ENCODE data around the gene ACP2. TPM values are rescaled to one million over a fixed set of nuclear protein-coding genes. Genes with fewer than 3 reads are reported as not detected.

ACP2 gene
- total RNA-seq, 1 experiment from 2014 or later: 23.5 TPM

DNA sequence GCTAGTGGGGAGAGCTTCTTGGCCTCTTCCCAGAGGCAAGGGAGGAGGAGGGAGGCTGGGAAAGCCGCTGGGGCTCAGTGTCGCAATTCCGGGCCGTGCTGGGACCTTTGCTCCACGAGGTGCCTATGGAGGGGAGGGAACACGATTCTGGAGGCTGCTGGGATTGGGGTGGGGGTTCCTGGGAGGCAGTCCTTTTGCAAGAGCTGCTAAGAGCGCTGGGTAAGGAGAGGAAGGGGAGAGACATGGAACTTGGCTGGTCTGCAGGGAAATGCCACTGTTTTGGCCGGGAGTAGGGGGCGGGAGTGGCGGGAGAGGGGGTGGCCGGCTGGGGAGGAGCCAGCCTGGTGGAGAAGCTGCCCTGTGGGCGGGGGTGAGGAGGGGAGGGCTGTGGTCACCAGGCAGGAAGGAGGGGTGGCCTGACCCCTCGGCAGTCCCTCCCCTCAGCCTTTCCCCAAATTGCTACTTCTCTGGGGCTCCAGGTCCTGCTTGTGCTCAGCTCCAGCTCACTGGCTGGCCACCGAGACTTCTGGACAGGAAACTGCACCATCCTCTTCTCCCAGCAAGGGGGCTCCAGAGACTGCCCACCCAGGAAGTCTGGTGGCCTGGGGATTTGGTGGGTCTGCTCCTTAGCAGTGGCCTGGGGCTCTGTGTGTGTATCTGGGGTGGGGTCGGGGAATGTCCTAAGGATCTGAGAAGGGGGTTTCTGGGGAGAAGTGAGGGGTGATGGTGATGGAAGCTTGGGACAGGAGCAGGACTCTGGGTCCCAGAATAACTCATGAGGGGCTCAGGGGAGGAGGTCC is 9.1 kb upstream of the ACP2 start, which contains the start of gene NR1H3:
NR1H3 (plus strand) TSS at position 480 of the 800 bp plus-strand sequence. CDS start 1,221 bp downstream, outside the sequence.
- peak; percentile 34 for DNase-seq
- CTCF ChIA-PET: interaction anchor here (0.6 to 2.7 kb wide), 7 partner anchors 10 to 97 kb away, joined by 3 to 22 read pairs (median 8); partner anchors contain the start of genes ACP2, ARFGAP2 and DDB2
- intact Hi-C loops (cut with micrococcal nuclease; ENCODE audit: unreplicated experiment): loop anchor here (2.0 to 10.0 kb wide), 4 partner anchors 40 to 97 kb away; partner anchors contain the start of genes ARFGAP2 and MYBPC3
- H3K9me3 Mint-ChIP-seq (ENCODE audit: low read depth, unreplicated experiment): no peaks in the 10 kb centered on the region
- peaks cover 5% of the 10 kb centered on the region for H3K36me3 Mint-ChIP-seq (ENCODE audit: insufficient read depth, unreplicated experiment)
- H3K27me3 Mint-ChIP-seq (ENCODE audit: unreplicated experiment): no peaks in the 10 kb centered on the region
- peaks cover 43% of the 10 kb centered on the region for H3K4me1 Mint-ChIP-seq (ENCODE audit: low read depth, unreplicated experiment)
- no peak within 1 kb of the TSS for H3K27ac Mint-ChIP-seq (ENCODE audit: unreplicated experiment)
- peak within 1 kb of the TSS; percentile 28 for H3K4me3 Mint-ChIP-seq (ENCODE audit: low read depth, unreplicated experiment)
- peak; percentile 25 for TF ChIP-seq CTCF (IDR thresholded peaks at IDR 0.05; ENCODE audit: unreplicated experiment)
- BruUV-seq (replicated peaks): no TSS peak

GRCh38 chr11:47257177-47257516 is 8.5 kb upstream of the ACP2 start:
- no peaks in the 10 kb centered on the region for H3K27me3 Mint-ChIP-seq (ENCODE audit: unreplicated experiment)
- peaks cover 5% of the 10 kb centered on the region for H3K36me3 Mint-ChIP-seq (ENCODE audit: insufficient read depth, unreplicated experiment)
- peak overlapping the region; percentile 28 for H3K4me3 Mint-ChIP-seq (ENCODE audit: low read depth, unreplicated experiment)
- peaks cover 43% of the 10 kb centered on the region for H3K4me1 Mint-ChIP-seq (ENCODE audit: low read depth, unreplicated experiment)
- intact Hi-C loops (cut with micrococcal nuclease; ENCODE audit: unreplicated experiment): loop anchor here (5.0 to 10.0 kb wide), 2 partner anchors 40 to 98 kb away; partner anchors contain the start of gene MYBPC3
- CTCF ChIA-PET: interaction anchor here (0.7 to 1.9 kb wide), 5 partner anchors 9 to 98 kb away, joined by 6 to 10 read pairs (median 7); partner anchors contain the start of genes ACP2 and DDB2
- no peak overlapping the region for H3K27ac Mint-ChIP-seq (ENCODE audit: unreplicated experiment)
- no TSS peak for BruUV-seq (replicated peaks)
- TF ChIP-seq CTCF (IDR thresholded peaks at IDR 0.05; ENCODE audit: unreplicated experiment): no peak
- H3K9me3 Mint-ChIP-seq (ENCODE audit: low read depth, unreplicated experiment): no peaks in the 10 kb centered on the region
- no peak for DNase-seq

DNA sequence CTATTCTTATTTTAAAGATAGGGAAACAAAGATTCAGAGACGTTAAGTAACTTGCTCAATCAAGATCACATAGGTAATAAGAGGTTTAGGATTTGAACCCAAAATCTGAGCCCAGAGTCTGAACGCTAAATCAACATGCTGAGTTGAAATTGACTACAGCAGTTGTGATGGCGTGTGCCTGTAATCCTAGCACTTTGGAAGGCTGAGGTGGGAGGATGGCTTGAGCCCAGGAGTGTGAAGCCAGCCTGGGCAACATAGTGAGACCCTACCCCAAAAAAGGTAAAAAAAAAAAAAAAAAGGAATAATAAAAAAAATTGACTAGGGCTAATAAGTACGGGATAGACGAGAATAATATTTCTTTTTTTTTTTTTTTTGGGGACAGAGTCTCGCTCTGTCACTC is 7.8 kb upstream of the ACP2 start:
- CTCF ChIA-PET: interaction anchor here (0.7 kb wide), 1 partner anchor 74 kb away, joined by 6 read pairs; no protein-coding TSS in a partner anchor
- peaks cover 1% of the 10 kb centered on the region for H3K36me3 Mint-ChIP-seq (ENCODE audit: insufficient read depth, unreplicated experiment)
- intact Hi-C loops (cut with micrococcal nuclease; ENCODE audit: unreplicated experiment): loop anchor here (5.0 to 10.0 kb wide), 2 partner anchors 39 to 98 kb away; partner anchors contain the start of gene MYBPC3
- DNase-seq: no peak
- no peak for TF ChIP-seq CTCF (IDR thresholded peaks at IDR 0.05; ENCODE audit: unreplicated experiment)
- H3K9me3 Mint-ChIP-seq (ENCODE audit: low read depth, unreplicated experiment): no peaks in the 10 kb centered on the region
- no peaks in the 10 kb centered on the region for H3K27me3 Mint-ChIP-seq (ENCODE audit: unreplicated experiment)
- H3K4me3 Mint-ChIP-seq (ENCODE audit: low read depth, unreplicated experiment): no peak overlapping the region
- H3K27ac Mint-ChIP-seq (ENCODE audit: unreplicated experiment): no peak overlapping the region
- BruUV-seq (replicated peaks): no TSS peak
- H3K4me1 Mint-ChIP-seq (ENCODE audit: low read depth, unreplicated experiment): peaks cover 43% of the 10 kb centered on the region

DNA sequence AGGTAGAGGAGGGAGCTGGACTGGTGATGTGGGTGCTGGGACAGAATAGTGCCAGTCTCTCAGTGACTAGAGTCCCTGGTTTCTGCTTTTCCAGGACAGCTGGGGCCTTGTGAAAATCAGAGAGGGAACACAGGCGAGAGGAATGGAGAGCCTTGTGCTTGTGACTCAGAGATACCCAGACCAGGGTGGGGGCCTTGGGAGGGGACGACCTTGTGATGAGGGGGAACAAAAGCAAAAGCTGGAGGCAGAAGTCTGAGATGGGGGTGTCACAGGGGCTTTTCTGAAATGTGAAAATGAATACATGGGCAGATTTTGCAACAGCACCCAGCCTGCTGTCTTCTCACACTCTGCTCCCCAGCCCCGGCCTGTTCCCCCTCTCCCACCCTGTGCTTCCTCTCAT is 5.8 kb upstream of the ACP2 start:
- CTCF ChIA-PET: interaction anchor here (0.5 to 0.7 kb wide), 2 partner anchors 34 to 262 kb away, joined by 3 to 4 read pairs; no protein-coding TSS in a partner anchor
- no TSS peak for BruUV-seq (replicated peaks)
- intact Hi-C loops (cut with micrococcal nuclease; ENCODE audit: unreplicated experiment): loop anchor here (10.0 kb wide), 1 partner anchor 100 kb away; the partner anchor contains the start of gene MYBPC3
- peaks cover 40% of the 10 kb centered on the region for H3K4me1 Mint-ChIP-seq (ENCODE audit: low read depth, unreplicated experiment)
- peaks cover under 1% of the 10 kb centered on the region for H3K36me3 Mint-ChIP-seq (ENCODE audit: insufficient read depth, unreplicated experiment)
- no peaks in the 10 kb centered on the region for H3K27me3 Mint-ChIP-seq (ENCODE audit: unreplicated experiment)
- TF ChIP-seq CTCF (IDR thresholded peaks at IDR 0.05; ENCODE audit: unreplicated experiment): no peak
- no peaks in the 10 kb centered on the region for H3K9me3 Mint-ChIP-seq (ENCODE audit: low read depth, unreplicated experiment)
- peak overlapping the region; percentile 13 for H3K27ac Mint-ChIP-seq (ENCODE audit: unreplicated experiment)
- DNase-seq: no peak
- H3K4me3 Mint-ChIP-seq (ENCODE audit: low read depth, unreplicated experiment): no peak overlapping the region
